Ovary (tissue), 3 donors: ENCODE measurements around the gene TBL1XR1.

Experiments used
- EP300 ChIP-seq: sonication (generic); formaldehyde crosslinking; IDR thresholded peaks from one replicate; pipeline ENCODE4 v1.6.1; 2017; ENCODE audit warnings: antibody characterized with exemption
- POLR2A ChIP-seq: fragments of 450-650 bp; IDR thresholded peaks from one replicate; pipeline ENCODE4 v1.6.1; 2017; ENCODE audit warnings: antibody characterized with exemption, mild to moderate bottlenecking, moderate library complexity
- TF ChIP-seq, protein P1 (sequence below), 3 donors: fragments of 450-650 bp in 2 of 3; fragments of 200-600 bp in 1 of 3; IDR thresholded peaks; one replicate each; pipeline versions ENCODE4 v1.5.1 to v1.8.0; 2016 to 2022; ENCODE audit warnings: antibody characterized with exemption in 3 of 3, mild to moderate bottlenecking in 1 of 3
- donor health status: DM: no; HTN: no; CAD: no.

DNA sequence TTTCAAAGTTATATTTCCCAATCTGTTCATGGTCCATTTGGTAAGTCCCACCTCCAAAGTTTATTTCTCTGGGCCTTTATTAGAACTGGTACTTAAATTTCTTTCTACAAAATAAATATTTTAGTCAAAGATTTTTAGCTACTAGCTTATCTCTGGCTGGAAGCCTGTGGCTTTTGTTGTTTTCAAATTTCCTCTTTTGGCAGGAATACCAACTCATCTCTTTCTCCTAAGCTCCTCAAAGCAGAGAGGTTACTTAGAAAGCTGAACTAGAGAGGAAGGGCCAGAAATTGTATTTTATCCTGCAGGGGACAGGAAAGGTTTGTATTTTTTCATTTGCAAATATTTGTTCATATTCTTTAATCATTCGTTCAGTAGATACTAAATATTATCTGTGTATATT is 227.8 kb downstream of the TBL1XR1 start:
- no peak for TF ChIP-seq POLR2A
- TF ChIP-seq, protein P1, sequence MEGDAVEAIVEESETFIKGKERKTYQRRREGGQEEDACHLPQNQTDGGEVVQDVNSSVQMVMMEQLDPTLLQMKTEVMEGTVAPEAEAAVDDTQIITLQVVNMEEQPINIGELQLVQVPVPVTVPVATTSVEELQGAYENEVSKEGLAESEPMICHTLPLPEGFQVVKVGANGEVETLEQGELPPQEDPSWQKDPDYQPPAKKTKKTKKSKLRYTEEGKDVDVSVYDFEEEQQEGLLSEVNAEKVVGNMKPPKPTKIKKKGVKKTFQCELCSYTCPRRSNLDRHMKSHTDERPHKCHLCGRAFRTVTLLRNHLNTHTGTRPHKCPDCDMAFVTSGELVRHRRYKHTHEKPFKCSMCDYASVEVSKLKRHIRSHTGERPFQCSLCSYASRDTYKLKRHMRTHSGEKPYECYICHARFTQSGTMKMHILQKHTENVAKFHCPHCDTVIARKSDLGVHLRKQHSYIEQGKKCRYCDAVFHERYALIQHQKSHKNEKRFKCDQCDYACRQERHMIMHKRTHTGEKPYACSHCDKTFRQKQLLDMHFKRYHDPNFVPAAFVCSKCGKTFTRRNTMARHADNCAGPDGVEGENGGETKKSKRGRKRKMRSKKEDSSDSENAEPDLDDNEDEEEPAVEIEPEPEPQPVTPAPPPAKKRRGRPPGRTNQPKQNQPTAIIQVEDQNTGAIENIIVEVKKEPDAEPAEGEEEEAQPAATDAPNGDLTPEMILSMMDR (IDR thresholded peaks at IDR 0.05): no peak
- no peak for TF ChIP-seq EP300
